ENCODE results near the gene C17orf58.
"Not testable (repeated sequence)": the region's sequence is repeated elsewhere in the genome, so short reads cannot be mapped to it uniquely, and the experiment has no call there.

The C17orf58 gene

DNA sequence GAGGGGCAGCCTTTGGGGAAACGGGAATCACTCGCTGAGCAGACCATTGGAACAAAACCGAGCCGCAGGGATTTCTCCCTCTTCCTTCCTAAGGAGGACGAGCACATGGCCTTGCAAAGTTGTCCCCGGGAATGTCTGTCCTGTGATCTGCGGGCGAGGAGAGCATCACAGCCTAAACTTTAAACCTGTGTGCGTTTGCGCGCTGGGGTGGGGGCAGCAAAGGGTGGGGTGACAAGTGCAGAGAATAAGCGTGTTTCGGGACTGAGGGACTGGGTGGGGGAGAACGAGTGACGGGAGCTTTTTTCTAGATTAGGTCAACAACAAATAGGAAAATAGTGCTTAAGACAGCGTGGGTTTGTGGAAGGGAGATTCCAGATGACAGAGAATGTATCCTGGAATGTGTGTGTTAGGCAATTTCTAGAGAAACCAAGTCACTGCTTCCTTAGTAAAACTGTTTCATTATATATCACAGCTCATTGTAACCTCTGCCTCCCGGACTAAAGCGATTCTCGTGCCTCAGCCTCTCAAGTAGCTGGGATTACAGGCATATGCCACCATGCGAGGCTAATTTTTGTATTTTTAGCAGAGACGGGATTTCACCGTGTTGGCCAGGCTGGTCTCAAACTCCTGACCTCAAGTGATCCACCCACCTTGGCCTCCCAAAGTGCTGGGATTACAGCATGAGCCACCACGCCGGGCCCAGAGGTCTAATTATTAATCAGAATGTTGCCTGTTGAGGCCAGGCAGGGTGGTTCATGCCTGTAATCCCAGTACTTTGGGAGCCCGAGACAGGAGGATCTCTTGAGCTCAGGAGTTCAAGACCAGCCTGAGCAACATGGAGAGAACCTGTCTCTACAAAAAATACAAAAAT lies at the start of gene C17orf58:
C17orf58 (minus strand) TSS at position 169 of the 871 bp plus-strand sequence. CDS start 271 bp downstream, outside the sequence.
- H3K9ac ChIP-seq (ENCODE audit: low read length), result peak within 1 kb of the TSS; percentile 54
- peak within 1 kb of the TSS; percentile 28 for H3K4me3 ChIP-seq (ENCODE audit: low read length)

DNA sequence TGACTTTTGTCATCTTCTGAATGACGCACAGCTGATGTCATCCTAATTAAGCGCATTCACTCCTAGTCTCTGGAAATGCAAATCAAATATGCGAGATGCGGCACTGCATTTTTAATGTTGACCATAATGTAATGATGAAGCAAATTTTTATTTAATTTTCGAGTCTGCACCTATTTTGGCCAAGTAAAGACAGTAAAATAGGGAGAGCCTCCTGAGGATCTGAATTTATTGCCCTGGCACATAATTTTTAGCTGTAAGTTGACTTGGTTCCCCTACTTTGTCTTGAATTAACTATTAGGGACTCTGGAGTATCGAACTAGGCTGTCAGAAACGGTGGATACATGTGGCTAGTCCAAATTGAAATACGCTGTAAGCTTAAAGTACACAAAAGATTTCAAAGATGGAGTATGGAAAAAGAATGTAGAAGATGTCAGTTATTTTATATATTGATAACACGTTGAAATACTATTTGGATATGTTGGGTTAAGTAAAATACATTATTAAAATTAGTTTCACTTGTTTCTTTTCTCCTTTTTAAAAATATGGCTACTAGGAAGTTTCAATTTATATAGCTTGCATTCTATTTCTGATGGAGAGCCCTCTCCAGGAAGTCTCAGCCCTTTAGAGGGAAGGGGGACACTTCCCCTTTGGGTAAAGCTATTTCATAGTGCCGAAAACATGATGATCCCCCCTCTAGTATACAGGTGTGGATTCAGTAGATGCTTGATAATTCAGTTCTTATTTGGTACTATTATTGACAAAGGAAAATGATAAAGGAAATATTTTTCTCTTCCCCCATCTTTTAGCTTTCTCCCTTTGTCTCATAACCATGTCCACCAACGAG lies 40.3 kb upstream of the C17orf58 start:
- Histone ChIP-seq H3K36me3 (ENCODE audit: control insufficient read depth, insufficient read depth, low read length) (no peaks in the 10 kb centered on the region), H3K9ac (ENCODE audit: low read length) (peak overlapping the region; percentile 72), H3K4me1 (ENCODE audit: control insufficient read depth, insufficient read depth, low read length) (peaks cover 3% of the 10 kb centered on the region), H3K4me3 (ENCODE audit: low read length) (peak overlapping the region; percentile 61), H3K9me3 (ENCODE audit: control insufficient read depth, low read length) (no peaks in the 10 kb centered on the region), H3K27me3 (ENCODE audit: control insufficient read depth, insufficient read depth, low read length) (no peaks in the 10 kb centered on the region)

More for the DNA sequence above, at the start of gene C17orf58:
- peaks cover 15% of the 10 kb centered on the region for H3K27me3 ChIP-seq (ENCODE audit: control insufficient read depth, insufficient read depth, low read length)
- not testable (repeated sequence) for H3K4me1 ChIP-seq (ENCODE audit: control insufficient read depth, insufficient read depth, low read length); H3K9me3 ChIP-seq (ENCODE audit: control insufficient read depth, low read length); H3K36me3 ChIP-seq (ENCODE audit: control insufficient read depth, insufficient read depth, low read length)

DNA sequence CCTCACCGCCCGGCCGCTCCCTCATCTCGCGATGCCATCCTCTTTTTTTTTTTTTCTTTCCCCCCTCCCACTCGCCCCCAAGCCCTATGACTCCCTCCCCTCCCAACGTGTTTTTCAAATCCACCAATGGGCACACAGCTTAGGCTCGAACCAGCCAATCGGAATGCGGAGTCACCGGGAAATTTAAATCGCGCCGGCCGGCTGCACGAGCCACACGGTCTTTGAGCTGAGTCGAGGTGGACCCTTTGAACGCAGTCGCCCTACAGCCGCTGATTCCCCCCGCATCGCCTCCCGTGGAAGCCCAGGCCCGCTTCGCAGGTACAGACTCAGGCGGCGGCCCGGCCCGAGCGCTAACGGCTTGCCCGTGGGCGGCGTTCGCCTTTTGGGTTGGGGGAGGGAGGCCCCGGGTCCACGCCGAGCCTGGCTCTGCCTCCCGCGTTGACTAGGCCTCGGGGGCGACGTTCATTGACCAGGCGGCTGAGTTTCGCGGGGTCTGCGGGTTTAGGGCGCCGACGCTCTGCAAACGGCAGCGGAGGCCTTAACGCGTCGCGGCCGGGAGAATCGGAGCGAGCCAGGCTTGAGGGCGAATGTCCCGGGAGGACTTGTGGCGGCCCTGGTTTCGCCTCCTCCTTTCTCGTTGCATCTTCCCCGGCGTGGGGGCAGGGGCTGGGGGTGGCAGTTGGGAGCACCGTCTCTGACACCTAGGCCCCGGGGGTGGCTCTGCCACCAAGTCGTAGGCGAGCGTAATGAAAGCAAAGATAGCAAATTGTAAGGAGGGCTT lies 39.4 kb upstream of the C17orf58 start, which contains the start of gene KPNA2:
KPNA2 (plus strand) TSS at position 213 of the 781 bp plus-strand sequence. CDS start 1,398 bp downstream, outside the sequence.
- H3K4me3 ChIP-seq (ENCODE audit: low read length), result peak within 1 kb of the TSS; percentile 61
- peak within 1 kb of the TSS; percentile 72 for H3K9ac ChIP-seq (ENCODE audit: low read length)
- H3K4me1 ChIP-seq (ENCODE audit: control insufficient read depth, insufficient read depth, low read length), result peaks cover 3% of the 10 kb centered on the region
- H3K36me3 ChIP-seq (ENCODE audit: control insufficient read depth, insufficient read depth, low read length), result no peaks in the 10 kb centered on the region
- H3K9me3 ChIP-seq (ENCODE audit: control insufficient read depth, low read length), result no peaks in the 10 kb centered on the region
- H3K27me3 ChIP-seq (ENCODE audit: control insufficient read depth, insufficient read depth, low read length), result no peaks in the 10 kb centered on the region

DNA sequence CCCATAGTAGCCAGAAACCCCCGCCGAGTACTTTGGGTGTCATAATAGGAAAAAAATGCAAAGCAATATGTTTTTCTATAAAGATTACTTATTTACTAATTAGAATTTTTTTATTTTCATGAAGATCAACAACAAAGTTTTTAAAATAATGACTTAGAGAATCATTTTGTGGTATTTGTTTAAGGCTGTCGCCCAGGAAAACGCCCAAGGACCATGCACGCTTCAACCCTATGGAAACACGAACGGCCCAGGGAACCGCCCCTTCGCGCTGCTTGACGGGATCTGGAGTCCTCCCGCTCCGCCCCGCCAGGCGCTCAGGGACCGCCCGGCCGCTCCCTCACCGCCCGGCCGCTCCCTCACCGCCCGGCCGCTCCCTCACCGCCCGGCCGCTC lies 38.9 kb upstream of the C17orf58 start:
- H3K4me1 ChIP-seq (ENCODE audit: control insufficient read depth, insufficient read depth, low read length), result peaks cover 3% of the 10 kb centered on the region
- H3K36me3 ChIP-seq (ENCODE audit: control insufficient read depth, insufficient read depth, low read length), result no peaks in the 10 kb centered on the region
- no peaks in the 10 kb centered on the region for H3K27me3 ChIP-seq (ENCODE audit: control insufficient read depth, insufficient read depth, low read length)
- no peak overlapping the region for H3K9ac ChIP-seq (ENCODE audit: low read length)
- H3K4me3 ChIP-seq (ENCODE audit: low read length), result no peak overlapping the region
- no peaks in the 10 kb centered on the region for H3K9me3 ChIP-seq (ENCODE audit: control insufficient read depth, low read length)

DNA sequence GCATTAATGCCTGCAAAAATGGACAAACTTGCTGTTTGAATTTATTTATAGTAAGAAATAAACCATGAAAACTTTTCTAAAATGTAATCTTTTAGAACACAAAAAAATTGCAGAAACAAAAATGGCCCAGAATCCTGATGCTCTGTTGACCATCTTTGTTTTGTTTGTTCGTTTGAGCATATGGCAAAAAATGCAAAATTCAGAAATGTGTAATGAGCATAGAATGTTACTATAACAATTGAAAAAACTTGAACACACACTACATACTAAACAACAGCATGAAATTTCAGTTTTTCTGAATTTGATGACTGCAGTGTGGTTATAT lies 38.1 kb upstream of the C17orf58 start:
- no peaks in the 10 kb centered on the region for H3K9me3 ChIP-seq (ENCODE audit: control insufficient read depth, low read length)
- H3K36me3 ChIP-seq (ENCODE audit: control insufficient read depth, insufficient read depth, low read length), result no peaks in the 10 kb centered on the region
- peaks cover 3% of the 10 kb centered on the region for H3K4me1 ChIP-seq (ENCODE audit: control insufficient read depth, insufficient read depth, low read length)
- H3K4me3 ChIP-seq (ENCODE audit: low read length), result no peak overlapping the region
- no peak overlapping the region for H3K9ac ChIP-seq (ENCODE audit: low read length)
- no peaks in the 10 kb centered on the region for H3K27me3 ChIP-seq (ENCODE audit: control insufficient read depth, insufficient read depth, low read length)

DNA sequence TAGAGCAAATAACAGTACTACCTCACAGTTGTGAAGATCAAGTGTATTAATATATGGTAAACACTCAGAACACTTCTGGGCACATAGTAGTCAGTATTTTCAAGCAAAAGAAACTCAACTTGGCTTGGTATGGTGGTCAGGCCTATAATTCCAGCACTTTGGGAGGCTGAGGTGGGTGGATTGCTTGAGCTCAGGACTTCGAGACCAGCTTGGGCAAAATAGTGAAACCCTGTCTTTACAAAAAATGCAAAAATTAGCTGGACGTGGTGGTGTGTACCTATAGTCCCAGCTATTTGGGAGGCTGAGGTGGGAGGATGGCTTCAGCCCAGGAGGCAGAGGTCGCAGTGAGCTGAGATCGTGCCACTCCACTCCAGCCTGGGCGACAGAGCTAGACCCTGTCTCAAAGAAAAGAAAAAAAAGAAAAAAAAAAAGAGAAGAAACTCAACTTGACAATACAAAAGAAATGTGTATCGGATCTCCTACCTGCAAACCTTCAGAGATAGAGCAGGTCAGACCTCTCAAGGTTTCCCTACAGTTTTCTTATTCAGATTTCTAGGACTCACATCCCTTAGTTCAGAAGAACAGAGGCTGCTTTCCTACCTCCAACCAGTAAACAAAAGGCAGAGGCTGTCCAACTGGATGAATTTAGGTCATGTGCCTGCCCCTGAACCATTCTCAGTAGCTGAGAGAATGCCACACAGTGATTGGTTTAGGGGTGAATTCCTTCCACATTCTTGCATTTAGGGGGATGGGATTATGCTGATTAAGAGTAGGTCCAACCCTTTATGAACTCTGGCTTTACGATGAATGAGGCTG lies 37.6 kb upstream of the C17orf58 start:
- no peaks in the 10 kb centered on the region for H3K9me3 ChIP-seq (ENCODE audit: control insufficient read depth, low read length)
- no peaks in the 10 kb centered on the region for H3K27me3 ChIP-seq (ENCODE audit: control insufficient read depth, insufficient read depth, low read length)
- no peak overlapping the region for H3K4me3 ChIP-seq (ENCODE audit: low read length)
- no peaks in the 10 kb centered on the region for H3K36me3 ChIP-seq (ENCODE audit: control insufficient read depth, insufficient read depth, low read length)
- no peak overlapping the region for H3K9ac ChIP-seq (ENCODE audit: low read length)
- peaks cover 3% of the 10 kb centered on the region for H3K4me1 ChIP-seq (ENCODE audit: control insufficient read depth, insufficient read depth, low read length)

DNA sequence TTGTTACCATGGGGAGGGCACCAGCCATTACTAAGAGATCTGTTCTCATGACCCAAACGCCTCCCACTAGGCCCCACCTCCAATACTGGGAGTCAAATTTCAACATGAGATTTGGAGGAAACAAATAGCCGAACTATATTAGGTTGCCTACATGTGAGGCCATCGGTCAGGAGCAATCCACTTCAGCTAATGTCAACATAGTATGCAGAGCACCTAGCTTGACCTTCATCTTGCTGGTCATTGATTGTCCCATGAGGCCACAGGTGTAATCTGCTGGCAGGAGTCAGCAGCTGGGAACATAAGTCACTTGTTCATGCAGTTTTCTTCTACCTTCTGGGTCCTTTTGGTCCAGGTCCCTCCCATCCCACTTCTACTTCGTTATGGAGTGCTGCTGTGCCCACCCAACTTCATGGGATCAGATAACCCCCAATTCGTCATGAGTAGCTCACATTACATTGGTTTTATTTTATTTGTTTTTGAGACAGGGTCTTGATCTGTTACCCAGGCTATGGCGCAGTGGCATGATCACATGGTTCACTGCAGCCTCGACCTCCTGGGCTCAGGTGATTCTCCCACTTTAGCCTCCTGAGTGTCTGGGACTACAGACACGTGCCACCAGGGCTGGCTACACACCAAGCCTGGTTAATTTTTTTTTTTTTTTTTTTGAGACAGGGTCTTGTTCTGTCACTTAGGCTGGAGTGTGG lies 33.4 kb upstream of the C17orf58 start:
- peaks cover 5% of the 10 kb centered on the region for H3K4me1 ChIP-seq (ENCODE audit: control insufficient read depth, insufficient read depth, low read length)
- no peak overlapping the region for H3K4me3 ChIP-seq (ENCODE audit: low read length)
- H3K27me3 ChIP-seq (ENCODE audit: control insufficient read depth, insufficient read depth, low read length), result no peaks in the 10 kb centered on the region
- H3K9ac ChIP-seq (ENCODE audit: low read length), result no peak overlapping the region
- no peaks in the 10 kb centered on the region for H3K36me3 ChIP-seq (ENCODE audit: control insufficient read depth, insufficient read depth, low read length)
- H3K9me3 ChIP-seq (ENCODE audit: control insufficient read depth, low read length), result no peaks in the 10 kb centered on the region

DNA sequence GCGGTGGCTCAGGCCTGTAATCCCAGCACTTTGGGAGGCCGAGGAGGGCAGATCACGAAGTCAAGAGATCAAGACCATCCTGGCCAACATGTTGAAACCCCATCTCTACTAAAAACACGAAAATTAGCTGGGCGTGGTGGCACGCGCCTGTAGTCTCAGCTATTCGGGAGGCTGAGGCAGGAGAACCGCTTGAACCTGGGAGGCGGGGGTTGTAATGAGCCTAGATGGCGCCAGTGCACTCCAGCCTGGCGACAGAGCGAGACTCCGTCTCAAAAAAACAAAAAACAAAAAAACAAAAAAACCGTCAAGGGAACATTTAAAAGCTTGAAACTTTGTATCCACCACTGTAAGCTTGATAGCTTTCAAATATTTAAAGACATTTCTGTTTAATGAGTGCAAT lies 26.3 kb upstream of the C17orf58 start:
- not testable (repeated sequence) for H3K9me3 ChIP-seq (ENCODE audit: control insufficient read depth, low read length); H3K9ac ChIP-seq (ENCODE audit: low read length); H3K27me3 ChIP-seq (ENCODE audit: control insufficient read depth, insufficient read depth, low read length); H3K36me3 ChIP-seq (ENCODE audit: control insufficient read depth, insufficient read depth, low read length); H3K4me1 ChIP-seq (ENCODE audit: control insufficient read depth, insufficient read depth, low read length); H3K4me3 ChIP-seq (ENCODE audit: low read length)

DNA sequence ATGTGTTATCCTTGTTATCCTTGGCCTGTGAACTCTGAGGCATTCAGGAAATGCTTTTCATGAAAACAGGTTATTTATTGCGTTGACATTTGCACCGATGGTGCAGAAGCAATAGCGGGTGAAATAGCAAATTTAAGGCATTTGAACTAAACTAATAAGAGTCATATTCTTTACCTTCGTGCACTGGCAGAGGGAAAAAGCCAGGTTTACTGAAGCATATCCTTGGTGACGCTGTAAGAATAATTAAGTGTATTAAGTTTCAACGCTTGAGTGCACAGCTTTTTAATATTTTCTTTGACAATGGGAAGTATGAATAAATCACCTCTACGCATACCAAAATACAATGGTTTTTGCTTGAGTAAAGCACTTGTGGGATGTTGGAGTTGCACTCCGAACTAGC lies 25.7 kb upstream of the C17orf58 start:
- no peaks in the 10 kb centered on the region for H3K9me3 ChIP-seq (ENCODE audit: control insufficient read depth, low read length)
- no peaks in the 10 kb centered on the region for H3K36me3 ChIP-seq (ENCODE audit: control insufficient read depth, insufficient read depth, low read length)
- no peak overlapping the region for H3K9ac ChIP-seq (ENCODE audit: low read length)
- H3K27me3 ChIP-seq (ENCODE audit: control insufficient read depth, insufficient read depth, low read length), result no peaks in the 10 kb centered on the region
- H3K4me3 ChIP-seq (ENCODE audit: low read length), result no peak overlapping the region
- H3K4me1 ChIP-seq (ENCODE audit: control insufficient read depth, insufficient read depth, low read length), result no peaks in the 10 kb centered on the region

DNA sequence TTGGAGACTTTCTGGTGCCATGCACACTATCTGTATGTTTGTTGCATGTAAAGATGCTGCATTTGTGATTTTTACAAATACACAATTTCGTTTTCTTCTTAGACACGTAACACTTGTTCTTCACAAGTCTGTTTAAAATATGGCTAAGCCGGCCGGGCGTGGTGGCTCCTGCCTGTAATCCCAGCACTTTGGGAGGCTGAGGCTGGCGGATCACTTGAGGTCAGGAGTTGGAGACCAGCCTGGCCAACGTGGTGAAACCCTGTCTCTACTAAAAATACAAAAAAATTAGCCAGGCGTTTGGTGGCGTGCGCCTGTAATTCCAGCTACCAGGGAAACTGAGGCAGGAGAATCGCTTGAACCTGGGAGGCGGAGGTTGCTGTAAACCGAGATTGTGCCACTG lies 24.5 kb upstream of the C17orf58 start:
- not testable (repeated sequence) for H3K9me3 ChIP-seq (ENCODE audit: control insufficient read depth, low read length)

DNA sequence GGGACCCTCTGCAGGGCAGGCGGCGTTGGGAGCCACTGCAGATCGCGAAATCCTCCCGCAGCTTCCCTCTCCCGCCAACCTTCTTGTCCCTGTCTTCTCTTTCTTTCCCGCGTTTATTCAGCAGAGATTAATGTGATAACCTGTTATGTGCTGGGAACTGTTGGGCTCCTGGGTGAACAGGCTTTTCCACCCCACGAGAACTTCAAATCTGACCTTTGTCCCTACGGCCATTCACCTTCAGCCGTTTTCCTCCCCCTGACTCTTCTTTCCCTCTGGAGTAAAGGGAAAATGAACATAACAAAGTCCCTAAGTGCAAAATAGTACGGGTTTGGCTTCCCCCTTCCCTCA lies 24.1 kb upstream of the C17orf58 start:
- Histone ChIP-seq H3K27me3 (ENCODE audit: control insufficient read depth, insufficient read depth, low read length) (no peaks in the 10 kb centered on the region), H3K36me3 (ENCODE audit: control insufficient read depth, insufficient read depth, low read length) (no peaks in the 10 kb centered on the region), H3K9ac (ENCODE audit: low read length) (peak overlapping the region; percentile 80), H3K9me3 (ENCODE audit: control insufficient read depth, low read length) (no peaks in the 10 kb centered on the region), H3K4me1 (ENCODE audit: control insufficient read depth, insufficient read depth, low read length) (no peaks in the 10 kb centered on the region), H3K4me3 (ENCODE audit: low read length) (peak overlapping the region; percentile 78)

More for the DNA sequence above, 24.5 kb upstream of the C17orf58 start:
- peak overlapping the region; percentile 78 for H3K4me3 ChIP-seq (ENCODE audit: low read length)
- H3K36me3 ChIP-seq (ENCODE audit: control insufficient read depth, insufficient read depth, low read length); H3K27me3 ChIP-seq (ENCODE audit: control insufficient read depth, insufficient read depth, low read length); H3K4me1 ChIP-seq (ENCODE audit: control insufficient read depth, insufficient read depth, low read length): not testable (repeated sequence)
- peak overlapping the region; percentile 80 for H3K9ac ChIP-seq (ENCODE audit: low read length)

Measured in mucosa of stomach (tissue), 1 donor.